ENCODE data around the gene KRT20. TPM values are rescaled to one million over a fixed set of nuclear protein-coding genes. Genes with fewer than 3 reads are reported as not detected.

The KRT20 gene
- total RNA-seq, 6 experiments from 2014 or later, result not detected

DNA sequence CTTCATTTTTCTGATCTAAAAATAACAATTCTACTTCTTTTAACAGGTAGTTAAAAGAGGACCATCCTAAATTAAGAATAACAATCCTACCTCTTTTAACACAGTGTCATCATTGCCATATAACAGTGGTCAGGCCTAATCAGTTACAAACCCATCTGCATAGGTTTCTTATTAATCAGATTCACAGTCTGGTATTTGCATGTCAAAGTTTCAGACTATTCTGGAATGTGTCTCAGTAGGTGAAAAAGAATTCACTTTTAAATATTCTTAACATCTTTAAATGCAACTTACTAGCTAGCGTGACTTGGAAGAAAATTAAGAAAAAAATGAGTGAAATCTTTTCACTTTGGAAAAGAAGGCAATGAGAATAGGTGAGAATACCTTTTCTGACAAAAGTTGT, 11.2 kb downstream of the KRT20 start:
- H3K27me3 ChIP-seq, result no peaks in the 10 kb centered on the region
- intact Hi-C loops (cut with DNase I), result no loop called here
- TF ChIP-seq CTCF (IDR thresholded peaks at IDR 0.05) (no peak), POLR2A (IDR thresholded peaks at IDR 0.05) (no peak)
- ATAC-seq (no peak), DNase-seq (no peak)
- H3K9me3 ChIP-seq, result no peaks in the 10 kb centered on the region
- H3K27ac ChIP-seq, result no peak overlapping the region
- H3K4me3 ChIP-seq, result no peak overlapping the region
- H3K36me3 ChIP-seq, result no peaks in the 10 kb centered on the region
- WGBS (ENCODE audit: insufficient coverage, low coverage, low lambda C conversion rate, missing lambda C conversion rate), result 93% methylated on average over 1 of the region's 1 CpG
- H3K4me1 ChIP-seq, result no peaks in the 10 kb centered on the region

DNA sequence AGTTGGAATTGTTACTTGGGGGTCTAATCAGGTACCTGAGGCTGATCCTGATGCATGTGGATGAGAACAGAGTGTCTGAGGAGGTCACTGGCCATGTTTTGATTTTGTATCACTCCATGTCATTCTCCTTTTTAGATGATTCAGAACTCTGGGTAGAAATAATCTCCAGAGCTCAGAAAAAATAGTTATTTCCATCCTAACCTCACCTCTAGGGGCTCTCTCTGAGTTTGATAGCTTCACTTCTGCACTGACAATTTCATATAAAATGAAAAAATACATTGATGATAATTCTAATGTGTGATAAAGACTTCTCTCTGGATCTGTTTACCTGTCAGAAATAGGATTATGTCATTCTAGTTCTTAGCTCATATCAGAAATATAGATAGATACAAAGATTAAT, 11.8 kb downstream of the KRT20 start:
- Histone ChIP-seq H3K4me1 (no peaks in the 10 kb centered on the region), H3K9me3 (no peaks in the 10 kb centered on the region), H3K4me3 (no peak overlapping the region), H3K27me3 (no peaks in the 10 kb centered on the region), H3K36me3 (no peaks in the 10 kb centered on the region), H3K27ac (no peak overlapping the region)
- ATAC-seq (no peak), DNase-seq (no peak)
- intact Hi-C loops (cut with DNase I), result no loop called here
- TF ChIP-seq CTCF (IDR thresholded peaks at IDR 0.05), result no peak
- no peak for TF ChIP-seq POLR2A (IDR thresholded peaks at IDR 0.05)

DNA sequence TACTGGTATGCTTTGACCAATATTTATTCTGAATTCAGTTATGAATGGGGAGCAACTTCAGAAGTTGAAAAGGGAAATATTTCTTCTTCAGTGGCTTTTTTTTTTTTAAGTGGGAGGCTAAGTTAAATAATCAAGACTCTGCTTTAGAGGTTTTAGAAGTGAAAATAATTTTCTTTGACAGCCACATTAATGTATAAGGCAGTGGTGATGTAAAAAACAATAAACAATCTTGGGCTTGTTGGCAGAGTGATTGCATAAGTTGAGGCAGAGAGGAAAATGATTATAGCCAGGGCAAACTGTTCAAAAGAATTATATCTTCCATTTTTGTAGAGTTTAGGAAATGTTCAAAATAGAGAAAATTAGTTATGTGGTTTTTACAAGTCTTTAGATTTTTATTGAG, 12.6 kb downstream of the KRT20 start:
- no peaks in the 10 kb centered on the region for H3K4me1 ChIP-seq
- TF ChIP-seq CTCF (IDR thresholded peaks at IDR 0.05) (no peak), POLR2A (IDR thresholded peaks at IDR 0.05) (no peak)
- no peak overlapping the region for H3K4me3 ChIP-seq
- no peak overlapping the region for H3K27ac ChIP-seq
- H3K9me3 ChIP-seq, result no peaks in the 10 kb centered on the region
- H3K27me3 ChIP-seq, result no peaks in the 10 kb centered on the region
- no peaks in the 10 kb centered on the region for H3K36me3 ChIP-seq
- ATAC-seq (no peak), DNase-seq (no peak)
- intact Hi-C loops (cut with DNase I), result no loop called here

DNA sequence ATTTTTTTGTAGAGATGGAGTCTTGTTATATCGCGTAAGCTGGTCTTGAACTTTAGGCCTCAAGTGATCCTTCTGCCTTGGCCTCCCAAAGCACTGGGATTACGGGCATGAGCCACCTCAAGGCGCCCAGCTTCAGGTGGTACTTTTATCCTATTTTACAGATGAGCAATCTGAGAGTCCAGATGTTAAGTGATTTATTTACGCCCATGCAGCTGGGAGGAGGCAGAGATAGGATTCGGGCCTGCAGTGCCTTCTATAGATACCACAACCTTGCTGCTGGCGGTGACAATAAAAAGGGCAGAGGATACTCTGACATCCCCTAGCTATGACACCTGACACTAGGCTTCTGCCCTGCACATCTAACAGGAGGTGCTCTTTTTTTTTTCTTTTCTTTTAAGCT, 13.7 kb downstream of the KRT20 start:
- TF ChIP-seq CTCF (IDR thresholded peaks at IDR 0.05) (no peak), POLR2A (IDR thresholded peaks at IDR 0.05) (no peak)
- intact Hi-C loops (cut with DNase I), result no loop called here
- no peak for ATAC-seq

DNA sequence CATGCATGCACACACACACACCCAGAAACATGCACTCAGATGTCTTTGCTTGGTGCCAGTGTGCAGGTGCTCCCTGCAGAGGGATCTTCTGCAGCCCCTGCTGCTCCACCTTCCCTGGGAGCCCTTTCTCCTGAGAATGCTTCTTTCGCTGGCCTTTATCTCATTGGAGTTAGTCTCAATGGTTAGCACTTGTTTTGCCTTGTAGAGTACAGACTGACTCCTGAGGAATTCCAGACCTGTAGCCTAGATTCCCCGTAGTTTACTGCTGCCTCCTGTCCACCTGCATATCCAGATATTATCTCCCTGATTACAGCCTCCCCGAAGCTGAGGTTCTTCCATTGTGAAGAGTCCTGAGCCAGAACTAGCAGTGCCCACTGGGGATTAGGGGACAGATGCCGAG, 14.9 kb downstream of the KRT20 start:
- Histone ChIP-seq H3K4me1 (no peaks in the 10 kb centered on the region), H3K36me3 (no peaks in the 10 kb centered on the region), H3K9me3 (no peaks in the 10 kb centered on the region), H3K27ac (no peak overlapping the region), H3K27me3 (no peaks in the 10 kb centered on the region), H3K4me3 (no peak overlapping the region)
- TF ChIP-seq CTCF (IDR thresholded peaks at IDR 0.05) (no peak), POLR2A (IDR thresholded peaks at IDR 0.05) (no peak)
- no peak for ATAC-seq
- no peak for DNase-seq
- intact Hi-C loops (cut with DNase I), result no loop called here
- 69% methylated on average over 3 of the region's 4 CpGs for WGBS (ENCODE audit: insufficient coverage, low coverage, low lambda C conversion rate, missing lambda C conversion rate)

More for the DNA sequence above, 13.7 kb downstream of the KRT20 start:
- H3K27me3 ChIP-seq, result no peaks in the 10 kb centered on the region
- no peak overlapping the region for H3K27ac ChIP-seq
- H3K4me1 ChIP-seq, result no peaks in the 10 kb centered on the region
- no peaks in the 10 kb centered on the region for H3K36me3 ChIP-seq
- no peaks in the 10 kb centered on the region for H3K9me3 ChIP-seq
- 91% methylated on average over 5 of the region's 7 CpGs for WGBS (ENCODE audit: insufficient coverage, low coverage, low lambda C conversion rate, missing lambda C conversion rate)
- H3K4me3 ChIP-seq, result no peak overlapping the region
- DNase-seq, result no peak
